Neuron (in vitro differentiated cells): ENCODE results near the gene SCYL2.
"Not testable (repeated sequence)": the region's sequence is repeated elsewhere in the genome, so short reads cannot be mapped to it uniquely, and the experiment has no call there.

Experiments used
- H2AFZ ChIP-seq: one replicate; pipeline ENCODE4 v1.6.1; 2013; ENCODE audit warnings: low read depth, mild to moderate bottlenecking, inconsistent platforms, low read length, moderate library complexity
- H3K27me3 ChIP-seq: one replicate; pipeline ENCODE4 v1.6.1; 2013; ENCODE audit warnings: low read length; ENCODE audit not compliant: insufficient read depth
- H3K36me3 ChIP-seq: one replicate; pipeline ENCODE4 v1.6.1; 2013; ENCODE audit warnings: low read length; ENCODE audit not compliant: insufficient read depth
- H3K4me1 ChIP-seq: one replicate; pipeline ENCODE4 v1.6.1; 2013; ENCODE audit warnings: low read length; ENCODE audit not compliant: insufficient read depth
- H3K4me3 ChIP-seq: 2 replicates; pipeline ENCODE4 v1.5.1; 2013; ENCODE audit warnings: mild to moderate bottlenecking, low read length, moderate library complexity
- H3K9me3 ChIP-seq: one replicate; pipeline ENCODE4 v1.6.1; 2013; ENCODE audit warnings: low read length

SCYL2 gene

GRCh38 chr12:100304334-100304733 is 37.4 kb downstream of the SCYL2 start:
- Histone ChIP-seq H3K36me3 (peaks cover 47% of the 10 kb centered on the region), H3K9me3 (peaks cover 30% of the 10 kb centered on the region)
- H3K4me3 ChIP-seq, H2AFZ ChIP-seq, H3K4me1 ChIP-seq, H3K27me3 ChIP-seq: not testable (repeated sequence)

GRCh38 chr12:100308138-100308537 is 41.2 kb downstream of the SCYL2 start:
- H3K27me3 ChIP-seq, H3K4me3 ChIP-seq, H3K4me1 ChIP-seq, H2AFZ ChIP-seq: not testable (repeated sequence)
- Histone ChIP-seq H3K9me3 (peaks cover 14% of the 10 kb centered on the region), H3K36me3 (peaks cover 30% of the 10 kb centered on the region)

- H2AFZ ChIP-seq = no peak overlapping the region
- H3K4me3 ChIP-seq = no peak overlapping the region
- H3K9me3 ChIP-seq = peaks cover 3% of the 10 kb centered on the region
- H3K4me1 ChIP-seq = no peaks in the 10 kb centered on the region
- peaks cover 44% of the 10 kb centered on the region for H3K36me3 ChIP-seq
- no peaks in the 10 kb centered on the region for H3K27me3 ChIP-seq
These were observed 44.3 kb downstream of the SCYL2 start for GRCh38 chr12:100311317-100311716.

GRCh38 chr12:100317371-100317770 is 50.4 kb downstream of the SCYL2 start:
- no peaks in the 10 kb centered on the region for H3K27me3 ChIP-seq
- H3K4me3 ChIP-seq = no peak overlapping the region
- H3K36me3 ChIP-seq = peaks cover 67% of the 10 kb centered on the region
- no peaks in the 10 kb centered on the region for H3K4me1 ChIP-seq
- peaks cover 6% of the 10 kb centered on the region for H3K9me3 ChIP-seq
- H2AFZ ChIP-seq = no peak overlapping the region

GRCh38 chr12:100324498-100324897 is 57.5 kb downstream of the SCYL2 start:
- H3K4me1 ChIP-seq = no peaks in the 10 kb centered on the region
- H3K36me3 ChIP-seq = peaks cover 52% of the 10 kb centered on the region
- peaks cover 6% of the 10 kb centered on the region for H3K9me3 ChIP-seq
- no peak overlapping the region for H3K4me3 ChIP-seq
- no peaks in the 10 kb centered on the region for H3K27me3 ChIP-seq
- H2AFZ ChIP-seq = no peak overlapping the region

- peaks cover 58% of the 10 kb centered on the region for H3K36me3 ChIP-seq
- no peak overlapping the region for H3K4me3 ChIP-seq
- H3K4me1 ChIP-seq = no peaks in the 10 kb centered on the region
- H2AFZ ChIP-seq = no peak overlapping the region
- H3K9me3 ChIP-seq = peaks cover 3% of the 10 kb centered on the region
- H3K27me3 ChIP-seq = no peaks in the 10 kb centered on the region
These were observed 59.2 kb downstream of the SCYL2 start for GRCh38 chr12:100326208-100326607.

GRCh38 chr12:100329800-100330199 is 62.8 kb downstream of the SCYL2 start:
- Histone ChIP-seq H3K27me3 (no peaks in the 10 kb centered on the region), H3K9me3 (no peaks in the 10 kb centered on the region), H3K4me3 (no peak overlapping the region), H2AFZ (no peak overlapping the region), H3K4me1 (no peaks in the 10 kb centered on the region), H3K36me3 (peaks cover 62% of the 10 kb centered on the region)

GRCh38 chr12:100331871-100332270 is 64.9 kb downstream of the SCYL2 start:
- Histone ChIP-seq H3K27me3 (no peaks in the 10 kb centered on the region), H3K4me1 (no peaks in the 10 kb centered on the region), H2AFZ (no peak overlapping the region), H3K36me3 (peaks cover 66% of the 10 kb centered on the region), H3K4me3 (no peak overlapping the region), H3K9me3 (no peaks in the 10 kb centered on the region)

GRCh38 chr12:100332852-100333251 is 65.9 kb downstream of the SCYL2 start:
- no peaks in the 10 kb centered on the region for H3K27me3 ChIP-seq
- H3K4me3 ChIP-seq = no peak overlapping the region
- no peak overlapping the region for H2AFZ ChIP-seq
- peaks cover 70% of the 10 kb centered on the region for H3K36me3 ChIP-seq
- no peaks in the 10 kb centered on the region for H3K4me1 ChIP-seq
- H3K9me3 ChIP-seq = no peaks in the 10 kb centered on the region

- H3K27me3 ChIP-seq = no peaks in the 10 kb centered on the region
- no peaks in the 10 kb centered on the region for H3K4me1 ChIP-seq
- H3K9me3 ChIP-seq = no peaks in the 10 kb centered on the region
- peaks cover 52% of the 10 kb centered on the region for H3K36me3 ChIP-seq
- H3K4me3 ChIP-seq = no peak overlapping the region
- H2AFZ ChIP-seq = no peak overlapping the region
These were observed 70.3 kb downstream of the SCYL2 start for GRCh38 chr12:100337299-100337698.

- H3K36me3 ChIP-seq = peaks cover 52% of the 10 kb centered on the region
- H3K4me3 ChIP-seq = no peak overlapping the region
- H3K4me1 ChIP-seq = no peaks in the 10 kb centered on the region
- no peaks in the 10 kb centered on the region for H3K27me3 ChIP-seq
- no peaks in the 10 kb centered on the region for H3K9me3 ChIP-seq
- H2AFZ ChIP-seq = no peak overlapping the region
These were observed 70.8 kb downstream of the SCYL2 start for GRCh38 chr12:100337727-100338126.

- H3K36me3 ChIP-seq = peaks cover 48% of the 10 kb centered on the region
- no peak overlapping the region for H3K4me3 ChIP-seq
- H2AFZ ChIP-seq = no peak overlapping the region
- H3K4me1 ChIP-seq = no peaks in the 10 kb centered on the region
- no peaks in the 10 kb centered on the region for H3K9me3 ChIP-seq
- no peaks in the 10 kb centered on the region for H3K27me3 ChIP-seq
These were observed 72.1 kb downstream of the SCYL2 start for GRCh38 chr12:100339071-100339470.

- not testable (repeated sequence) for H2AFZ ChIP-seq, H3K9me3 ChIP-seq, H3K4me3 ChIP-seq, H3K4me1 ChIP-seq, H3K27me3 ChIP-seq
- H3K36me3 ChIP-seq = peaks cover 16% of the 10 kb centered on the region
These were observed 75.9 kb downstream of the SCYL2 start for GRCh38 chr12:100342897-100343296.

GRCh38 chr12:100344351-100344750 is 77.4 kb downstream of the SCYL2 start:
- not testable (repeated sequence) for H2AFZ ChIP-seq, H3K9me3 ChIP-seq, H3K27me3 ChIP-seq

More at GRCh38 chr12:100344351-100344750, 77.4 kb downstream of the SCYL2 start:
- H3K4me1 ChIP-seq, H3K36me3 ChIP-seq, H3K4me3 ChIP-seq: not testable (repeated sequence)
